IPS-18c (cell line): ENCODE results near the gene ZNF223.

ENCODE experiments used
- H3K4me3 ChIP-seq: 2 replicates; pipeline ENCODE4 v1.7.0; 2013; ENCODE audit warnings: low read depth, mild to moderate bottlenecking, low read length, moderate library complexity; ENCODE audit not compliant: insufficient read depth
- H3K9me3 ChIP-seq: one replicate; pipeline ENCODE4 v1.6.1; 2013; ENCODE audit warnings: mild to moderate bottlenecking, low read length, moderate library complexity; ENCODE audit not compliant: control insufficient read depth, insufficient read depth

The ZNF223 gene

DNA sequence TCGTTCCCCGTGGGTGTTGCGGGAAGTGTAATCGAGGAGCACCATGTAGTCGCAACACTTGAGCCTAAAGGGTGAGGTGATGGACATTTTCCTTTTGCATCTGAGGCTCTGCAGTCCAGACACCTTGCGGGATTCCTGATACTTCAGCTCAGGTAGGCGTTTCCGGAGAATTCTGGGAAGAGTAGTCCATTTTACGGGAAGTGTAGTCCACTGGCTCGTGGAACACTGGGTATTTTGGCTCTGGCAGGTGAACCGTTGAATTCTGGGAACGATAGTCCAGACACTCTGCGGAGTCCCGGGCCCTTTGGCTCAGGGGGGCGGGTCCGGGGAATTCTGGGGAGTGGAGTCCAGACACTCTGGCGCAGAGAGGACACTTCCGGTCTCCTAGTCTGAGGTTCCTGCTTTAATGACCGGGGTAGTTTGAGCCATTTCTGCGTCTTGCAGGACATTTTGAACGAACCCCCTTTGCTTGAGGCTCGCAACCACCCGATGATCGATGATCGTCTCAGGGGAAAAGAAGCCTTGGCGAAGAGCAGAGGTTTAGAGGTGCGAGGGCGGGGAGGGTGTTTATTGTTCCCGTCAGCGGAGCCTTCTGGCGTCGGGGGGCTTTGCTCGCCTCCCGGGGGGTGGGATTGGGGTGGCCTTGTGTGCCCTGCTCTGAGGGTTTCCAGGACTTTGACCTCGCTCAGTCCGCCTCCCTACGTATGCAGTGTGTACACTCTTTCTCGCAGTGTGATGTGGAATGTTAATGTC is at the start of gene ZNF223:
ZNF223 (plus strand) TSS at position 387 of the 753 bp plus-strand sequence. CDS start 3,141 bp downstream, outside the sequence.
- Histone ChIP-seq H3K4me3 (peak within 1 kb of the TSS; percentile 96), H3K9me3 (peaks cover 4% of the 10 kb centered on the region)

DNA sequence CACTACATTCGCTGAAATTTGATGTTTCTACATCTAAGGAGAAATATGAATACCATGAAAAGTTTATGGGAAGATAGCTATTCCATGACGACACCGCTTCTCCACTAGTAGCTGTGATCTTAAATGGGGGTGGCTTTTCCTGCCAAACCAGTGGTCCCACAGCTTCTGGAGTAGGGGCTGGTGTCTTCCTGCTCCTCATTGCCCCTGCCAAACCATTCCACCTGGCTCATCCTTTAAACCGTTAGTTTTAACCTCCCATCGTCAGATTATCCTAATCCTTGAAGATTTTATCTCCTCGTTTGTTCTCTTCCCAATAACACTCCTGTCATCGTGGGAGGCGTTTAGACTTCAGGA is 49.6 kb upstream of the ZNF223 start:
- Histone ChIP-seq H3K4me3 (peak overlapping the region; percentile 95), H3K9me3 (peaks cover 2% of the 10 kb centered on the region)

DNA sequence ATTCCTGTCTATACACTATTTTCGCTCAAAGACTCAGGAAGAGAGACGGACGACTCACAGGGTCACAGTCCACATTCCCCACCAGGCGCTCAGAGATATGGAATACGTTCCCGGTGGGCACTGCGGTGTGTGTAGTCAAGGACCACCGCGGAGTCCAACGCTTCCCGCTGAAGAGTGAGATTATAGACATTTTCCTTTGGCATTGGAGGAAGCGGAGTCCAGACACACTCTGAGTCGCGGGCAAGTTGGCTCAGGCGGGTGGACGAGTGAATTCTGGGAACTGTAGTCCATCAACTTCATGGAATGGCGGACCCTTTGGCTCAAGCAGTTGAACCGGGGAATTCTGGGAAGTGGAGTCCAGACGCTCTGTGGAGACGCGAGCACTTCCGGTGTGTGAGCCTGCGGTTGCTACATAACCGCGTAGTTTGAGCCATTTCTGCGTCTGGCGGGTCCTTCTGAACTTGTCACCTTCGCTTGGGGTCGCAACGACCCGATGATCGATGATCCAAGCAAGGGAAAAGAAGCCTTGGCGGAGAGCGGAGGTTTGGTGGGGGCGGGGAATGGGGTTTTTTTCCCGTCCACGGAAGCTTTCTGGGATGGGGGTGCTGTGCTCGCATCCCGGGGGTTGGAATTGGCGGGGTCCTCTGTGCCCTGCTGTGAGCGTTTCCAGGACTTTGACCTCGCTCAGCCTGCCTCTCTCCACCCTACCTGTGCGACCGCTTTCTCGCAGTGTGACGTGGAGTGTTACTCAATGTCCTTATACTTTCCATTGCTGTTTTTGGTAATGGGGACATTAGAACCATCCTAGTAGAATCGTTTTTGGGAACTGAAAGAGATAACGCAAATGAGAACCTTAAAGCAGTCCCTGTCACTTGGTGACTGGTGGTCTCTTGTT is 49.0 kb upstream of the ZNF223 start, which contains the start of gene ZNF230:
ZNF230 (plus strand) TSS at position 392 of the 895 bp plus-strand sequence. CDS start 4,122 bp downstream, outside the sequence.
- peak within 1 kb of the TSS; percentile 95 for H3K4me3 ChIP-seq
- peaks cover 2% of the 10 kb centered on the region for H3K9me3 ChIP-seq

DNA sequence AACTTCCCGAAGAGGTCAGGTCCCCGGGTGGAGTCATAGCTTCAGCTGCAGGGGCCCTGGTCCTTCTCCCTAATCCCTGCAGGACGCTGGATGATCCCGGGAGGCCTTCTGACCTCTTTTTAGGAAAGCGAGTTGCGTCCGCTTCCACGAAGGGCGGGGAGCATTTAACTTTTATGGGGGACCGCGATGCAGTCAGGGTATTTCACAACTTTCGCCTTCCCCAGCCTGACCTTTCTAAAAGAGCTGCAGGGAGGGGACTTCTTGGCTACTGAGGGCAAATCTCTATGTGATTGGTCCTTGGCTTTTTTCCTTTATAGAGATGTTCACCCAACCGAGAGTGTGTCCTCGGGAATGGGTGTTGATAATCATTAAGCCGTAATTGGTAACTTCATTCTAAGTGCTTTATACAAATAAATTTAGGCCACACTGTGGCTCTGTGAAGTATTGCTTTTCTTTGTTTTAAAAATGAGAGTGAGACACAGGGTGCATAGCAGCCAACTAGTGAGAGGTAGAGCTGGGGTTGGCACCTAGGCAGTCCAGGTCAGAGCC is 48.3 kb upstream of the ZNF223 start:
- Histone ChIP-seq H3K4me3 (peak overlapping the region; percentile 95), H3K9me3 (peaks cover 2% of the 10 kb centered on the region)

DNA sequence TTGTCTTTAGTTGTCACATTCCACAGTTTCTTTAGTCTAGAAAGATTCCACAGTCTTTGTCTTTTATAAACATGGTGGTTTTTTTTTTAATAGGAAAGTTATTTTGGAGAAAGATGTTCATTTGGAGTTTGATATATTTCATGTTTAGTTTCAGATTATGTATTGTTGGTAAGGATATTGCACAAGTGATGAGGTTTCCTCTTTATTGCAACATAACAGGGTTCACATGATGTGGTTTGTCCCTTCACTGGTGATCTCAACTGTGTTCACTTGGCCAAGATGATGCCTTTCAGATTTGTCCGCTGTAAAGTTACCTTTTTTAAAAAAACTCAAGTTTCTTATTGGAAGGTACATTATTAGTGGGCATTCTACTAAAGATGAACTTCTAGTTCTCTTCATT is 45.9 kb upstream of the ZNF223 start:
- peaks cover 4% of the 10 kb centered on the region for H3K9me3 ChIP-seq
- H3K4me3 ChIP-seq = no peak overlapping the region

DNA sequence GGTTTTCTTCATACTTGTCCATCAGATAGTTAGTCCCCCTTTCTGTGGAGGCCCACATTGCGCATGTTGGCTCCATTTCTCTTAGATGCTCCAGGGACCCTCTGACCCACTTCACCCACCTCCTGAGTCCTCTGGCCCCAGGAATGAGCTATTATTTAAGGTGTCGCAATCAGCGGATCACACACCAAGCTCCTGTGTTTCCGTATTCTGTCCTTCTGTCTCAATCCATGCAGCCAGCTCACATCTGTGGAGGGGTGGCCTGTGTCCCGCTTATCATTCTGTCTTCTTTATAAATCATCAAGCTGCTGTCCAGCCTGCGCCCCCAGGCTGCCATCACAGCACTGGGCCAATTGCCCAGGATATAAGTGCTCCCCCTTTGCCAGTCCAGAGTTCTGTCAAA is 44.4 kb upstream of the ZNF223 start:
- no peak overlapping the region for H3K4me3 ChIP-seq
- H3K9me3 ChIP-seq = peaks cover 4% of the 10 kb centered on the region

DNA sequence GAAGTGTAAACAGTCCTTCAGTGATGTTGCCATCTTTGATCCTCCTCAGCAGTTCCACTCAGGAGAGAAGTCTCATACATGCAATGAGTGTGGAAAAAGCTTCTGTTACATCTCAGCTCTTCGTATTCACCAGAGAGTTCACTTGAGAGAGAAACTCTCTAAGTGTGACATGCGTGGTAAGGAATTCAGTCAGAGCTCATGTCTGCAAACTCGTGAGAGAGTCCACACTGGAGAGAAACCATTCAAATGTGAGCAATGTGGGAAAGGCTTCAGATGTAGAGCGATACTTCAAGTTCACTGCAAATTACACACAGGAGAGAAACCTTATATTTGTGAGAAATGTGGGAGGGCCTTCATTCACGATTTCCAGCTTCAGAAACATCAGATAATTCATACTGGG is 41.4 kb upstream of the ZNF223 start:
- Histone ChIP-seq H3K9me3 (peaks cover 2% of the 10 kb centered on the region), H3K4me3 (no peak overlapping the region; the same call in 1 of the 2 replicates)

DNA sequence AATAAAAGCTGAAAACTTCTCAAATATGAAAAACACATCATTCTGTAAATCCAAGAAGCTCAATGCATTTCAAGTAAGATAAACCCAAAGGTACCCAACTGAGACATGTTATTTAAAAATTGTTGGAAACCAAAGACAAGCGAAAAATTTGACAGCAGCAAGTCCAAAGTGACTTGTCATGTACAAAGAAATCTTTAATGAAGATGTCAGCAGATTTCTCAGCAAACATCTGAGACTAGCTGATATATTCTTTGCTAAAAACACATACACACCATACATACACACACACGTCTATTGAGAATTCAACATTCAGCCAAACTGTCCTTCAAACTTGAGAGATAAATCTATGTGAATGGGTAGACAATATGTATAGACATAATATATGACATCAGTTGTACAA is 32.3 kb upstream of the ZNF223 start:
- no peaks in the 10 kb centered on the region for H3K9me3 ChIP-seq

DNA sequence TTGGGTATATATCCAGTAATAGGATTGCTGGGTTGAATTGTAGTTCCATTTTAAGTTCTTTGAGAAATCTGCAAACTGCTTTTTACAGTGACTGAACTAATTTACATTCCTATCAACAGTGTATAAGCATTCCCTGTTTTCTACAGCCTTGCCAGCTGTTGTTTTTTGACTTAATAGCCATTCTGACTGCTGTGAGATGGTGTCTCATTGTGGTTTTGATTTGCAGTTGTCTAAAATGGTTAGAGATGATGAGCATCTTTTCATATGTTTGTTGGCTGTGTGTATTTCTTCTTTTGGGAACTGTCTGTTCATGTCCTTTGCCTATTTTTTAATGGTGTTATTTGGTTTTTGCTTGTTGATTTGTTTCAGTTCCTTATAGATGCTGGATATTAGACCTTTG is 30.6 kb upstream of the ZNF223 start:
- no peak overlapping the region for H3K4me3 ChIP-seq
- no peaks in the 10 kb centered on the region for H3K9me3 ChIP-seq

More for the DNA sequence above, 32.3 kb upstream of the ZNF223 start:
- H3K4me3 ChIP-seq = no peak overlapping the region

DNA sequence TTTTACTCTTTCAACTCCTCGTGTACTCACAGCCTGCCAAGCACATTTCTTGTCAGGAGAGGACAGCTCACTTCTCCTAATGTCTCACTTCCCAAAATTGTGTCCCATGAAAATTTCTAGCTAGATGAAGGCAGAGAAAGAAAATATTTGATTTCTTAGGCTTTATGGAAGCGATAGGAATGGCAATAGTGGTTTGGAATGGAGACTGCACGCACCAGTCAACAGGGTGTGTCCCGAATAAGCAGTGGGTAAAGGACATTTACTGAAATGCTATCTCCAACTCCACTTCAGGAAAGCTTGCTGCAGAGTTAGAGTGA is 27.0 kb upstream of the ZNF223 start:
- Histone ChIP-seq H3K4me3 (peak overlapping the region; percentile 97), H3K9me3 (no peaks in the 10 kb centered on the region)

DNA sequence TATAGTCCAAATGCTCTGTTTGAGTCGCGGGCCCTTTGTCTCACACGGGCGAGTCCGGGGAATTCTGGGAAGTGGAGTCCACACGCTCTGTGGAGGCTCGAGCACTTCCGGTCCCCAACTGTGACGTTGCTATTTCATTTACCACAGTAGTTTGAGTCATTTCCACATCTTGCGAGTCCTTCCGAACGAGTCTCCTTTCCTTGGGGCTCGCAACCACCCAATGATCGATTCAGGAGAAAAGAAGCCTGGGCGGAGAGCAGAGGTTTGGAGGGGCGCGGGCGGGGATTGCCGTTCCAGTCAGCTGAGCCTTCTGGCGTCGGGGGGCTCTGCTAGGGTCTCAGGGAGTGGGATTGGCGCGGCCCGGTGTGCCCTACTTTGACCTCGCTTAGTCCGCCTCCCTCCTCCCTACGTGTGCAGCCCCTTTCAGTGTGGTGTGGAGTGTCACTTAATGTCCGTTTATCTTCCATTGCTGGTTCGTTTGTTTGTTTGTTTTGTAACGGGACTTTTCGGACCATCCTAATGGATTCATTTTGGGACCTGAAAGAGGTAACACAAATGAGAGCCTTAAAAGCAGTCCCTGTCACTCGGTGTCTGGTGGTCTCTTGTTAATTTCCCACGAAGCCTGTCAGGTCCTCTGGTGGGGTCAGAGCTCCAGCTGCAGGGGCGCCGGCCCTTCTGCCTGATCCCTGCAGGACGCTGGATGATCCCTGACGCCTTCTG is 26.5 kb upstream of the ZNF223 start, which contains the start of gene ZNF222:
ZNF222 (plus strand) TSS at position 163 of the 720 bp plus-strand sequence; CDS start at position 221, 58 bp downstream.
- H3K9me3 ChIP-seq = no peaks in the 10 kb centered on the region

DNA sequence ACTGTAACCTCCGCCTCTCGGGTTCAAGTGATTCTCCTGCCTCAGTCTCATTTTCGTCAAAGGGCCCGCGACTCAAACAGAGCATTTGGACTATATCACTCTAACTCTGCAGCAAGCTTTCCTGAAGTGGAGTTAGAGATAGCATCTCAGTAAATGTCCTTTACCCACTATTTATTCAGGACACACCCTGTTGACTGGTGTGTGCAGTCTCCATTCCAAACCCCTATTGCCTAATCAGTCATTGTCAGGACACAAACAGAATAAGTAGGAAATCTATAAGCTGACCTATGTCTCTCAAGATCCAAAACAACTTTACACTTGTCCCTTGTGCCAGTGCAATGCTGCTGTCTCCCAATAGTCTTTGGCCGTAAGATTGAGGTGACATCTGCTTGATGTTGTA is 25.2 kb upstream of the ZNF223 start:
- Histone ChIP-seq H3K4me3 (no peak overlapping the region), H3K9me3 (peaks cover 1% of the 10 kb centered on the region)

More for the DNA sequence above, 26.5 kb upstream of the ZNF223 start, which contains the start of gene ZNF222:
- peak within 1 kb of the TSS; percentile 97 for H3K4me3 ChIP-seq

DNA sequence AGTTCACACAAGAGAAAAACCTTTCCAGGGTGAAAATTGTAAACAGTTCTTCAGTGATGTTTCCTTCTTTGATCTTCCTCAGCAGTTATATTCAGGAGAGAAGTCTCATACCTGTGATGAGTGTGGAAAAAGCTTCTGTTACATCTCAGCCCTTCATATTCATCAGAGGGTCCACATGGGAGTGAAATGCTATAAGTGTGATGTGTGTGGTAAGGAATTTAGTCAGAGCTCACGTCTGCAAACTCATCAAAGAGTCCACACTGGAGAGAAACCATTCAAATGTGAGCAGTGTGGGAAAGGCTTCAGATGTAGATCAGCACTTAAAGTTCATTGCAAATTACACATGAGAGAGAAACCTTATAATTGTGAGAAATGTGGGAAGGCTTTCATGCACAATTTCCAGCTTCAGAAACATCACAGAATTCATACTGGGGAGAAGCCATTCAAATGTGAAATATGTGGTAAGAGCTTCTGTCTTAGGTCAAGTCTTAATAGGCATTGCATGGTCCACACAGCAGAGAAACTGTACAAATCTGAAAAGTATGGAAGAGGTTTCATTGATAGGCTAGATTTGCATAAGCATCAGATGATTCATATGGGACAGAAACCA is 19.7 kb upstream of the ZNF223 start:
- H3K9me3 ChIP-seq = peaks cover 11% of the 10 kb centered on the region
- H3K4me3 ChIP-seq = no peak overlapping the region

DNA sequence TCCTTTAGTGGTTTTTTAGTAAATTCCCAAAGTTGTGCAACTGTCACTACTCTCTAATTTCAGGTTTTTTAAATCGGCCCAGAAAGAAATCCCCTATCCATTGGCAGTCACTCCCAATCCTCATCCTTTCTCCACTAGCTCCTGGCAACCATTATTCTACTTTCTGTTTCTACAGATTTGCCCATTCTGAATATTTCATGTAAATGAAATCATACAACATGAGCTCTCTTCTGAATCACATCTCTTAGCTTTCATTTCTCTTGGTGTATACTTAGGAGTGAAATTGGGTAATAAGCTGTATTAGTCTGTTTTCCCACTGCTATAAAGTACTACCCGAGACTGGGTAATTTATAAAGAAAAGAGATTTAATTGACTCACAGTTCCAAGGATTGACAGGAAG is 9.7 kb upstream of the ZNF223 start:
- H3K4me3 ChIP-seq = no peak overlapping the region
- H3K9me3 ChIP-seq = no peaks in the 10 kb centered on the region

DNA sequence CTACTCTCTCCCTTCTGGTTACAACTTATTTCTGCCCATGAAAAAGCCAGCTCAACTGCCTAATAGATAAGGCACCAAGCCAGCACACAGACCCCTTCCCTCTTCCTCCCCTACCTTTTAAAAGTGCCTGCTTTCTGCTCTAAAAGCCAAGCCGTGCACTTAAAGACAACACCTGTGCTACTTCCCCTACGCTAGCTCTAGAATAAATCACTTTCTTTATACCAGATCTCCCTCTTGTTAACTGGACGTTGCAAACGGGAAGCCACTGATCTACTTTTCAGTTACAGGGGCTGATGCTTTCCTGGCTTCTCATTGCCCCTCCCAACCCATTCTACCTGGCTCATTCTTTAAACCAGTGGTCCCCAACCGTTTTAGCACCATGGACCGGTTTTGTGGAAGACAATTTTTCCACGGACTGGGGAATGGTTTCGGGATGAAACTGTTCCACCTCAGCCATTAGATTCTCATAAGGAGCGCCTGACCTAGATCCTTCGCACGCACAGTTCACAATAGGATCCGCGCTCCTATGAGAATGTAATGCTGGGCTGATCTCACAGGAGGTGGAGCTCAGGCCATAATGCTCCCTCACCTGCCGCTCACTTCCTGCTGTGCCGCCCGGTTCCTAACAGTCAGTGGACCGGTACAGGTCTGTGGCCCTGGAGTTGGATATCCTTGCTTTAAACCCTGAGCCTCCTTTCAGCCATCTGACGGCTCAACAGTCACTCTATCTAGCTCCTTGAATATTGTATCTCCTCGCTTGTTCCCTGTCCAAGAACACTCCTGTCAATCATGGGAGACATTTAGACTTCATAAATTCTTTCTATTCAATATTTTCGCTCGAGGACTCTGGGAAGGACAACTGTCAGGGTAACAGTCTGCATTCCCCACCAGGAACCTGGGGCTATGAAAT is 841 bp upstream of the ZNF223 start:
- peaks cover 4% of the 10 kb centered on the region for H3K9me3 ChIP-seq
- peak overlapping the region; percentile 70 for H3K4me3 ChIP-seq

DNA sequence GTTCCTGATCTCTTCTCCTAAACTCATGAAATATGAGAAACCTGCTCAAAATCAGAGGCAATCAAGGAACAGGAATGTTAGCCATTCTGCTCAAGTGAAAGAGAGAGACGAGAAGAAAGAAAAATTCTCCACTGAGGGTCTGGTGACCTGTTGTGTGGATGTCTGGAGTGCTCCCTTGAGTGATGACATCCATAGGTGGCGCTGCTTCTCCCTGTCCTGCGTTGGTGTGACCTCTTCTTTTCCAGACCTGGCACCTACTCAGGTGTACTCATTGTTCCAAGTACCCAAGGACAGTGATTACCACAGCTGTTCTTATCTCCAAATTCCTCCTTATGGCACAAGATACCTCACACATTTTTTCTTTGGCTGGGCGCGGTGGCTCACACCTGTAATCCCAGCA is 4.0 kb downstream of the ZNF223 start:
- no peak overlapping the region for H3K4me3 ChIP-seq
- peaks cover 3% of the 10 kb centered on the region for H3K9me3 ChIP-seq
